Choroid plexus epithelial cell (primary cell): ENCODE results near the gene FRY.

Experiments
- DNase-seq: peaks from one replicate; pipeline ENCODE4 v3.0.0-alpha.2; 2010; ENCODE audit warnings: low read depth
- H3K4me3 ChIP-seq: 2 replicates; pipeline ENCODE4 v1.5.1; 2011; ENCODE audit warnings: low read depth, mild to moderate bottlenecking, control low read depth, low read length, moderate library complexity
- CTCF ChIP-seq: conservative IDR thresholded peaks from 2 replicates; pipeline ENCODE4 v1.5.1; 2011; ENCODE audit warnings: low read depth, mild to moderate bottlenecking, control low read depth, inconsistent platforms, low read length, moderate library complexity

The FRY gene

GRCh38 chr13:32254416-32254815, 222.8 kb downstream of the FRY start:
- H3K4me3 ChIP-seq: no peak overlapping the region
- no peak for DNase-seq
- no peak for TF ChIP-seq CTCF

GRCh38 chr13:32254916-32255723, 223.5 kb downstream of the FRY start:
- TF ChIP-seq CTCF: no peak
- DNase-seq: no peak
- no peak overlapping the region for H3K4me3 ChIP-seq

- H3K4me3 ChIP-seq: no peak overlapping the region
- TF ChIP-seq CTCF: no peak
- DNase-seq: peak; percentile 67
Observed at GRCh38 chr13:32255724-32256109, 224.1 kb downstream of the FRY start.

- TF ChIP-seq CTCF: no peak
Observed at GRCh38 chr13:32256243-32256642, 224.7 kb downstream of the FRY start.

GRCh38 chr13:32257649-32258048, 226.1 kb downstream of the FRY start:
- no peak overlapping the region for H3K4me3 ChIP-seq
- TF ChIP-seq CTCF: no peak
- DNase-seq: no peak

More at GRCh38 chr13:32256243-32256642, 224.7 kb downstream of the FRY start:
- no peak overlapping the region for H3K4me3 ChIP-seq
- no peak for DNase-seq

GRCh38 chr13:32259116-32259515, 227.5 kb downstream of the FRY start:
- DNase-seq: no peak
- TF ChIP-seq CTCF: peak; percentile 22
- H3K4me3 ChIP-seq: no peak overlapping the region

GRCh38 chr13:32261567-32261966, 230.0 kb downstream of the FRY start:
- no peak overlapping the region for H3K4me3 ChIP-seq
- peak; percentile 94 for DNase-seq
- TF ChIP-seq CTCF: no peak
